Measurements from ENCODE around the gene TYMP.
A peak's percentile ranks its signal among the peaks of the same experiment; 100 is the strongest.
"Not testable (repeated sequence)": the region's sequence is repeated elsewhere in the genome, so short reads cannot be mapped to it uniquely, and the experiment has no call there.

Gene TYMP

GRCh38 chr22:50562523-50563412 is 33.0 kb upstream of the TYMP start, which contains the start of gene SYCE3:
Gene SYCE3, minus strand, starts transcription at chr22:50562919. Its CDS starts 6,514 bp downstream, at chr22:50556405.
- DNase-seq = peak; percentile 95

- no peak for DNase-seq
These were observed 31.9 kb upstream of the TYMP start for GRCh38 chr22:50561401-50562358.

GRCh38 chr22:50560034-50560433 is 30.2 kb upstream of the TYMP start:
- no peak for DNase-seq

GRCh38 chr22:50556703-50557102 is 26.9 kb upstream of the TYMP start:
- DNase-seq = no peak

- no peak for DNase-seq
These were observed 23.5 kb upstream of the TYMP start for GRCh38 chr22:50553310-50553709.

- no peak for DNase-seq
These were observed 21.4 kb upstream of the TYMP start for GRCh38 chr22:50551160-50551752.

GRCh38 chr22:50550395-50550794 is 20.6 kb upstream of the TYMP start:
- DNase-seq = no peak

GRCh38 chr22:50548921-50549790 is 19.3 kb upstream of the TYMP start:
- no peak for DNase-seq

- no peak for DNase-seq
These were observed 18.5 kb upstream of the TYMP start for GRCh38 chr22:50548040-50548920.

GRCh38 chr22:50547263-50547985 is 17.6 kb upstream of the TYMP start:
- no peak for DNase-seq

- DNase-seq = no peak
These were observed 16.8 kb upstream of the TYMP start for GRCh38 chr22:50546326-50547262.

GRCh38 chr22:50545522-50546325 is 15.9 kb upstream of the TYMP start, which contains the start of gene KLHDC7B:
Gene KLHDC7B, plus strand, starts transcription at chr22:50545899. Its CDS starts 345 bp downstream, at chr22:50546244.
- DNase-seq = no peak

GRCh38 chr22:50544746-50545253 is 15.0 kb upstream of the TYMP start:
- DNase-seq = no peak

GRCh38 chr22:50544078-50544745 is 14.4 kb upstream of the TYMP start:
- DNase-seq = no peak

GRCh38 chr22:50542416-50542927 is 12.7 kb upstream of the TYMP start:
- DNase-seq = no peak

- not testable (repeated sequence) for DNase-seq
These were observed 11.8 kb upstream of the TYMP start for GRCh38 chr22:50541667-50542026.

- DNase-seq = no peak
These were observed 10.6 kb upstream of the TYMP start for GRCh38 chr22:50540381-50540780.

All from NCI-H1048 (cell line).